HepG2 (cell line): ENCODE measurements around the gene GSTK1. TPM values are rescaled to one million over a fixed set of nuclear protein-coding genes. Genes with fewer than 3 reads are reported as not detected.

Experiments
- BCL3 ChIP-seq: sonication (generic); formaldehyde crosslinking; IDR thresholded peaks from 2 replicates; pipeline ENCODE4 v1.5.1; 2020; ENCODE audit warnings: mild to moderate bottlenecking, missing genetic modification reagents, moderate library complexity
- BRF2 ChIP-seq: sonication (generic); formaldehyde crosslinking; IDR thresholded peaks from 2 replicates; pipeline ENCODE4 v1.8.1; 2022; ENCODE audit warnings: mild to moderate bottlenecking, missing genetic modification reagents
- FOXO4 ChIP-seq: sonication (generic); formaldehyde crosslinking; conservative IDR thresholded peaks from 2 replicates; pipeline ENCODE4 v1.8.1; 2023; ENCODE audit warnings: missing genetic modification reagents
- HMG20B ChIP-seq: conservative IDR thresholded peaks from 2 replicates; pipeline ENCODE4 v1.6.1; 2016; ENCODE audit warnings: missing genetic modification reagents, missing compliant biosample characterization
- KDM5A ChIP-seq: fragments of 200-600 bp; sonication (generic); IDR thresholded peaks from 2 replicates; pipeline ENCODE4 v1.7.0; 2018; ENCODE audit warnings: antibody characterized with exemption, mild to moderate bottlenecking, low read length, borderline replicate concordance
- LCORL ChIP-seq, 2 experiments: fragments of 450-650 bp in 1 of 2; sonication (generic) in 1 of 2; formaldehyde crosslinking in 1 of 2; IDR thresholded peaks; 2 replicates each; pipeline versions ENCODE4 v1.5.0 to v1.6.1; 2017 to 2020; ENCODE audit warnings: antibody characterized with exemption in 1 of 2, missing genetic modification reagents in 1 of 2
- MED1 ChIP-seq: sonication (generic); formaldehyde crosslinking; IDR thresholded peaks from 2 replicates; pipeline ENCODE4 v1.4.0; 2020; ENCODE audit warnings: missing genetic modification reagents
- PHF21A ChIP-seq: sonication (generic); formaldehyde crosslinking; IDR thresholded peaks from 2 replicates; pipeline ENCODE4 v1.5.0; 2020; ENCODE audit warnings: mild to moderate bottlenecking, missing genetic modification reagents
- POLR2A ChIP-seq, 2 experiments: IDR thresholded peaks; 2 replicates each; pipeline ENCODE4 v1.6.1; 2011; ENCODE audit warnings: low read depth in 2 of 2, low read length in 2 of 2, mild to moderate bottlenecking in 1 of 2, moderate library complexity in 1 of 2; ENCODE audit not compliant: insufficient read depth in 1 of 2
- RARA ChIP-seq: IDR thresholded peaks from 2 replicates; pipeline ENCODE4 v1.6.1; 2016; ENCODE audit warnings: missing genetic modification reagents, missing compliant biosample characterization
- RXRB ChIP-seq: IDR thresholded peaks from 2 replicates; pipeline ENCODE4 v1.6.1; 2016; ENCODE audit warnings: borderline replicate concordance, missing genetic modification reagents, missing compliant biosample characterization
- SAP130 ChIP-seq: IDR thresholded peaks from 2 replicates; pipeline ENCODE4 v1.6.1; 2016; ENCODE audit warnings: low read depth
- SMAD3 ChIP-seq: sonication (generic); formaldehyde crosslinking; IDR thresholded peaks from 2 replicates; pipeline ENCODE4 v1.4.0; 2020; ENCODE audit warnings: missing genetic modification reagents
- SP140L ChIP-seq: sonication (generic); formaldehyde crosslinking; IDR thresholded peaks from 2 replicates; pipeline ENCODE4 v1.4.0; 2020; ENCODE audit warnings: missing genetic modification reagents, borderline replicate concordance
- SRF ChIP-seq: IDR thresholded peaks from 2 replicates; pipeline ENCODE4 v1.6.1; 2011; ENCODE audit warnings: mild to moderate bottlenecking, low read depth, low read length, moderate library complexity
- ZMAT5 ChIP-seq: sonication (generic); formaldehyde crosslinking; IDR thresholded peaks from 2 replicates; pipeline ENCODE4 v1.5.0; 2020; ENCODE audit warnings: mild to moderate bottlenecking, low read depth, missing genetic modification reagents, borderline replicate concordance
- ZNF180 ChIP-seq: sonication (generic); formaldehyde crosslinking; IDR thresholded peaks from 2 replicates; pipeline ENCODE4 v1.4.0; 2020; ENCODE audit warnings: low read depth, missing genetic modification reagents, borderline replicate concordance
- ZNF292 ChIP-seq: sonication (generic); formaldehyde crosslinking; IDR thresholded peaks from 2 replicates; pipeline ENCODE4 v1.8.1; 2022; ENCODE audit warnings: mild to moderate bottlenecking, low read depth, missing genetic modification reagents, borderline replicate concordance
- ZNF383 ChIP-seq: sonication (generic); formaldehyde crosslinking; IDR thresholded peaks from 2 replicates; pipeline ENCODE4 v1.4.0; 2020; ENCODE audit warnings: missing genetic modification reagents, mild to moderate bottlenecking, borderline replicate concordance
- ZNF556 ChIP-seq: sonication (generic); formaldehyde crosslinking; IDR thresholded peaks from 2 replicates; pipeline ENCODE4 v1.4.0; 2020; ENCODE audit warnings: mild to moderate bottlenecking, missing genetic modification reagents, borderline replicate concordance
- ZNF761 ChIP-seq: sonication (generic); formaldehyde crosslinking; conservative IDR thresholded peaks from 2 replicates; pipeline ENCODE4 v1.4.0; 2020; ENCODE audit warnings: mild to moderate bottlenecking, missing genetic modification reagents
- ZNF766 ChIP-seq: sonication (generic); formaldehyde crosslinking; IDR thresholded peaks from 2 replicates; pipeline ENCODE4 v1.5.0; 2020; ENCODE audit warnings: missing genetic modification reagents, borderline replicate concordance
- ZNF770 ChIP-seq: sonication (generic); formaldehyde crosslinking; IDR thresholded peaks from 2 replicates; pipeline ENCODE4 v1.5.0; 2020; ENCODE audit warnings: mild to moderate bottlenecking, missing genetic modification reagents
- polyA plus RNA-seq, 8 experiments: library from polyadenylated mRNA; depleted of rRNA in 3 of 8; stranded (reverse) in 7 of 8; unstranded in 1 of 8; fragments of >200 nt; fragmentation: Illumina TruSeq in 4 of 8; extraction: Trizol in 4 of 8; gene quantifications; 2 replicates each; pipeline versions ENCODE4 v1.2.1 to v1.2.3, GENCODE V29; 2011 to 2016; ENCODE audit warnings: low read depth in 4 of 8, missing spikeins in 1 of 8, mixed read lengths in 1 of 8; ENCODE audit not compliant: insufficient read depth in 1 of 8
- total RNA-seq, 5 experiments: library from RNA; depleted of rRNA; stranded (reverse); fragments of >200 nt; fragmentation: Illumina TruSeq; extraction: Trizol; gene quantifications; 2 replicates each; pipeline ENCODE4 v1.2.3, GENCODE V29; 2016; ENCODE audit warnings: low read depth in 1 of 5

The GSTK1 gene
- total and polyA plus RNA-seq, 2 of the 13 experiments (the other 11 are each of a cell fraction or from before 2014, with no cell fraction given): 64.6 to 92.1 TPM

GRCh38 chr7:143284591-143285469 is 21.6 kb downstream of the GSTK1 start, which contains the start of gene TMEM139 (continued):
- TF ChIP-seq BRF2 (CRISPR knock-in tag) (no peak), RXRB (CRISPR knock-in tag) (peak; percentile 58), ZNF383 (CRISPR knock-in tag) (no peak), ZNF770 (CRISPR knock-in tag) (no peak), LCORL (IDR thresholded peaks at IDR 0.05) (no peak), LCORL (CRISPR knock-in tag; IDR thresholded peaks at IDR 0.05) (no peak; the same call in 1 of the 2 replicates), ZNF766 (CRISPR knock-in tag) (no peak), ZNF761 (CRISPR knock-in tag) (no peak), RARA (CRISPR knock-in tag) (peak; percentile 16; the same call in 1 of the 2 replicates), KDM5A (peak; percentile 63; the same call in 1 of the 2 replicates), MED1 (CRISPR knock-in tag) (peak; percentile 52; the same call in 1 of the 2 replicates), BCL3 (CRISPR knock-in tag) (no peak), ZNF292 (CRISPR knock-in tag) (0 out of 2 replicates have a peak, but pooled peaks have one; percentile 17), SMAD3 (CRISPR knock-in tag) (no peak), SAP130 (peak; percentile 62; the same call in 1 of the 2 replicates), SP140L (CRISPR knock-in tag) (no peak), PHF21A (peak; percentile 90), SRF (0 out of 2 replicates have a peak, but pooled peaks have one; percentile 15), ZMAT5 (CRISPR knock-in tag) (no peak), HMG20B (CRISPR knock-in tag) (0 out of 2 replicates have a peak, but pooled peaks have one; percentile 34), FOXO4 (0 out of 2 replicates have a peak, but pooled peaks have one; percentile 35), ZNF556 (CRISPR knock-in tag) (peak; percentile 7; the same call in 1 of the 2 replicates), ZNF180 (no peak), POLR2A (IDR thresholded peaks at IDR 0.05; ENCODE audit: insufficient read depth in 1 of 2, low read depth in 2 of 2, low read length in 2 of 2) (peak; percentile 29 to 66; a peak in 3 of 4 replicates)
